GM23248 (cell line): ENCODE measurements around the gene SYT10. TPM values are rescaled to one million over a fixed set of nuclear protein-coding genes. Genes with fewer than 3 reads are reported as not detected.
"Not testable (repeated sequence)": the region's sequence is repeated elsewhere in the genome, so short reads cannot be mapped to it uniquely, and the experiment has no call there.

Experiments
- DNase-seq: peaks from one replicate; pipeline ENCODE4 v3.0.0-alpha.2; 2015
- H2AFZ ChIP-seq: fragments of 200-600 bp; sonication (generic); 2 replicates; pipeline ENCODE4 v1.6.1; 2016; ENCODE audit warnings: antibody characterized with exemption
- H3F3A ChIP-seq: fragments of 200-600 bp; sonication (generic); 2 replicates; pipeline ENCODE4 v1.6.1; 2016; ENCODE audit warnings: mild to moderate bottlenecking, antibody characterized with exemption, mixed run types; ENCODE audit not compliant: insufficient read depth
- H3K27ac ChIP-seq: fragments of 200-600 bp; sonication (generic); 2 replicates; pipeline ENCODE4 v1.5.1; 2016; ENCODE audit warnings: mild to moderate bottlenecking
- H3K27me3 ChIP-seq: fragments of 200-600 bp; sonication (generic); replicated peaks from 2 replicates; pipeline ENCODE4 v1.6.1; 2016; ENCODE audit warnings: mild to moderate bottlenecking; ENCODE audit not compliant: insufficient read depth
- H3K36me3 ChIP-seq: fragments of 200-600 bp; sonication (generic); 2 replicates; pipeline ENCODE4 v1.6.1; 2016; ENCODE audit warnings: low read depth, mild to moderate bottlenecking
- H3K4me1 ChIP-seq: fragments of 200-600 bp; sonication (generic); 2 replicates; pipeline ENCODE4 v1.6.1; 2016; ENCODE audit warnings: mild to moderate bottlenecking; ENCODE audit not compliant: insufficient read depth
- H3K4me2 ChIP-seq: fragments of 200-600 bp; sonication (generic); one replicate; pipeline ENCODE4 v1.6.1; 2016; ENCODE audit warnings: mild to moderate bottlenecking; ENCODE audit not compliant: unreplicated experiment
- H3K4me3 ChIP-seq: fragments of 200-600 bp; sonication (generic); 2 replicates; pipeline ENCODE4 v1.5.1; 2016; ENCODE audit warnings: mild to moderate bottlenecking
- H3K79me2 ChIP-seq: fragments of 200-600 bp; sonication (generic); 2 replicates; pipeline ENCODE4 v1.6.1; 2016; ENCODE audit warnings: mild to moderate bottlenecking; ENCODE audit not compliant: insufficient read depth
- H3K9ac ChIP-seq: fragments of 200-600 bp; sonication (generic); 2 replicates; pipeline ENCODE4 v1.6.1; 2016; ENCODE audit warnings: mild to moderate bottlenecking
- H3K9me2 ChIP-seq: fragments of 200-600 bp; sonication (generic); 2 replicates; pipeline ENCODE4 v1.6.1; 2016; ENCODE audit warnings: mixed run types, mild to moderate bottlenecking, moderate library complexity; ENCODE audit not compliant: insufficient read depth
- H3K9me3 ChIP-seq: fragments of 200-600 bp; sonication (generic); one replicate; pipeline ENCODE4 v1.6.1; 2017; ENCODE audit warnings: low read depth
- H4K20me1 ChIP-seq: fragments of 200-600 bp; sonication (generic); 2 replicates; pipeline ENCODE4 v1.6.0; 2016; ENCODE audit not compliant: insufficient read depth
- EZH2 ChIP-seq: fragments of 200-600 bp; sonication (generic); IDR thresholded peaks from 2 replicates; pipeline ENCODE4 v1.6.1; 2018; ENCODE audit warnings: antibody characterized with exemption, mild to moderate bottlenecking; ENCODE audit not compliant: insufficient read depth, poor library complexity, severe bottlenecking
- EZH2phosphoT487 ChIP-seq: fragments of 200-600 bp; sonication (generic); IDR thresholded peaks from 2 replicates; pipeline ENCODE4 v1.6.1; 2018; ENCODE audit warnings: antibody characterized with exemption, moderate library complexity, mild to moderate bottlenecking, low read depth; ENCODE audit not compliant: insufficient read depth
- WGBS, 2 experiments: methylation state at CpG; one replicate each; pipeline ENCODE4 v1.1.6; 2015 to 2017; ENCODE audit warnings: low lambda C conversion rate in 2 of 2, low coverage in 1 of 2; ENCODE audit errors: missing lambda C conversion rate in 2 of 2; 5-methylcytosine and 5-hydroxymethylcytosine counted together
- in situ Hi-C: fragments of 300-500 bp; cut with MboI; formaldehyde crosslinking; loops from 2 replicates; pipeline ENCODE4 v1.15.0; 2020
- polyA plus RNA-seq: library from polyadenylated mRNA; unstranded; fragments of >200 nt; fragmentation: Nextera tagmentation; extraction: Ambion mirVana; gene quantifications from 2 replicates; pipeline ENCODE4 v1.2.1, GENCODE V29; 2016
- total RNA-seq: library from RNA; depleted of rRNA; stranded (reverse); fragments of >200 nt; shearing (Covaris generic); gene quantifications from 2 replicates; pipeline ENCODE4 v1.2.3, GENCODE V29; 2014

The SYT10 gene
- total and polyA plus RNA-seq, 2 experiments from 2014 or later = not detected

- Histone ChIP-seq H3K9ac (no peak overlapping the region), H3K9me3 (no peaks in the 10 kb centered on the region), H3K79me2 (no peaks in the 10 kb centered on the region), H3K27ac (no peak overlapping the region), H3K27me3 (peaks cover 12% of the 10 kb centered on the region), H3F3A (no peaks in the 10 kb centered on the region), H3K4me1 (no peaks in the 10 kb centered on the region), H2AFZ (no peak overlapping the region), H3K36me3 (no peaks in the 10 kb centered on the region), H3K4me3 (no peak overlapping the region), H3K9me2 (no peaks in the 10 kb centered on the region), H3K4me2 (no peak overlapping the region), H4K20me1 (no peaks in the 10 kb centered on the region)
- peak; percentile 0 for DNase-seq
- in situ Hi-C loops = loop anchor here (25.0 kb wide), 1 partner anchor 671 kb away; the partner anchor contains the start of gene YARS2
- TF ChIP-seq EZH2phosphoT487 = no peak
Measured at GRCh38 chr12:33432992-33433391, 6.6 kb downstream of the SYT10 start.

DNA sequence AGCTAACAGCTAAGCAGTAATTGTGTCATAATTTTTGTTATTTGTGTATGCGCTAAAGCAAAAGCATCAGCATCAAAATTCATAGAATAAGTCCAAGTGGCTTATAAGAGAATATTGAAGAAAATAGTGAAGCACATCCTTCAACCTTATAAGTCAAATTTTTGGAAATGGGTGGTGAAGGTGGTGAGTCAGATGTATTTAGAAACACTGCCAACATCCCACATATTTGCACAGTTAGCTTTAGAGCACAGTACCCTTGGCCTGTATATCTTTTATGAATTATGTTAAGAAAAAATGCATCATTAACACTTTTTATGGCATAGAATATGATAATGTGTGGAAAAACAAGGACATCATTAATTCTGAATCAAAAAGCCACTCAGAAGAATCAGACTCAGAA lies 8.0 kb downstream of the SYT10 start:
- Histone ChIP-seq H4K20me1 (no peaks in the 10 kb centered on the region), H3K4me3 (no peak overlapping the region), H3K4me2 (no peak overlapping the region), H3K27ac (no peak overlapping the region), H3K4me1 (no peaks in the 10 kb centered on the region), H3K79me2 (no peaks in the 10 kb centered on the region), H3K27me3 (no peaks in the 10 kb centered on the region), H3K9me3 (peaks cover 2% of the 10 kb centered on the region), H3K9me2 (no peaks in the 10 kb centered on the region), H3K9ac (no peak overlapping the region), H3K36me3 (no peaks in the 10 kb centered on the region), H3F3A (no peaks in the 10 kb centered on the region), H2AFZ (no peak overlapping the region)
- DNase-seq = no peak
- in situ Hi-C loops = loop anchor here (25.0 kb wide), 1 partner anchor 669 kb away; the partner anchor contains the start of gene YARS2
- 75 to 83% methylated on average over 1 of the region's 1 CpG for WGBS, 2 experiments
- TF ChIP-seq EZH2phosphoT487 (no peak), EZH2 (no peak)

DNA sequence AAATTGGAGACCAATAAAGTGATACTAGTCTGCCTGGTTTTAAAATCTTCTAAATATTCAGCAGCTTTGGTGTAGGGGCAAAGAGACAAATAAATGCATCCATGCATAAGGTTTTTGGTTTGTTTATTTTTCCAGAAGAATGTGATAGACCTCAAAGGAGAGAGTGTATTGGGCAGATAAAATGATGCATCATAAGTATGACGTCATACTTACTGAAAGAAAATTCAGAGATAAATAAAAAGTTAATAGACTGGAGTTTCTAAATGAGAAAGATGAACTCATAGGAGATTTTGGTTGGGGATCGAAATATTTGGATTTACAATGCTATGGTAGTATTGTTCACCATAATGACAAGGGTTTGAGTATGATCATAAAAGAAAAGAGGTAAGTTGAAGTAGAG lies 10.2 kb downstream of the SYT10 start:
- no peaks in the 10 kb centered on the region for H3K27me3 ChIP-seq
- H3K27ac ChIP-seq = no peak overlapping the region
- no peak overlapping the region for H3K4me3 ChIP-seq
- H3K36me3 ChIP-seq = no peaks in the 10 kb centered on the region
- TF ChIP-seq EZH2phosphoT487 (no peak), EZH2 (no peak)
- DNase-seq = no peak
- H3F3A ChIP-seq = no peaks in the 10 kb centered on the region
- WGBS, 2 experiments = 5 to 17% methylated on average over 2 of the region's 2 CpGs
- in situ Hi-C loops = loop anchor here (25.0 kb wide), 1 partner anchor 667 kb away; the partner anchor contains the start of gene YARS2
- H3K9ac ChIP-seq = no peak overlapping the region
- H2AFZ ChIP-seq = no peak overlapping the region
- H4K20me1 ChIP-seq = no peaks in the 10 kb centered on the region
- no peaks in the 10 kb centered on the region for H3K79me2 ChIP-seq
- H3K9me2 ChIP-seq = no peaks in the 10 kb centered on the region
- H3K4me2 ChIP-seq = no peak overlapping the region
- no peaks in the 10 kb centered on the region for H3K4me1 ChIP-seq
- peaks cover 2% of the 10 kb centered on the region for H3K9me3 ChIP-seq

DNA sequence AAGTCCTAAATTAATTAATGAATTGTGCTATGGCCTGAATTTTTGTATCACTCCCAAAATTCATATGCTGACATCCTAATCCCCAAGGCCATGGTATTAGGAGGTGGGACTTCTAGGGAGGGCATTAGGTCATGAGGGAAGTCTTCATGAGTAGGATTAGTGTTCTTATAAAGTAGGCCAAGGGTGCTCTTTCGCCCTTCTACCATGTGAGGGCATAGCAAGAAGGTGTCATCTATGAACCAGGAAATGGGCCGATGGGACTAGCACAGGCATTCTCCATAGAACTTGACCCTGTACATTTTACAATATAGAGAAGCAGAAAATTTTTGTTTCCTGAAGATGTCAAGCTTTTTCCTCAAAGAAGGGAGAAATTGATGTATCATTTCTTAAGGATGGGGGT lies 12.5 kb downstream of the SYT10 start:
- Histone ChIP-seq H3K79me2 (no peaks in the 10 kb centered on the region), H3K4me2 (no peak overlapping the region), H3K9me2 (no peaks in the 10 kb centered on the region), H3F3A (no peaks in the 10 kb centered on the region), H3K27ac (no peak overlapping the region), H3K36me3 (no peaks in the 10 kb centered on the region), H3K27me3 (no peaks in the 10 kb centered on the region), H3K9me3 (peaks cover 2% of the 10 kb centered on the region), H2AFZ (no peak overlapping the region), H3K4me1 (no peaks in the 10 kb centered on the region), H3K9ac (no peak overlapping the region), H4K20me1 (no peaks in the 10 kb centered on the region), H3K4me3 (no peak overlapping the region)
- WGBS, 2 experiments = 16 to 21% methylated on average over 2 of the region's 2 CpGs
- no peak for DNase-seq
- TF ChIP-seq EZH2 (no peak), EZH2phosphoT487 (no peak)
- in situ Hi-C loops = loop anchor here (25.0 kb wide), 1 partner anchor 665 kb away; the partner anchor contains the start of gene YARS2

GRCh38 chr12:33423706-33424105 lies 15.9 kb downstream of the SYT10 start:
- H3K79me2 ChIP-seq = no peaks in the 10 kb centered on the region
- no peak overlapping the region for H3K27ac ChIP-seq
- H3K9ac ChIP-seq = no peak overlapping the region
- no peaks in the 10 kb centered on the region for H3K9me2 ChIP-seq
- no peaks in the 10 kb centered on the region for H3K27me3 ChIP-seq
- no peaks in the 10 kb centered on the region for H3K36me3 ChIP-seq
- H3K4me1 ChIP-seq = no peaks in the 10 kb centered on the region
- no peak overlapping the region for H2AFZ ChIP-seq
- no peak overlapping the region for H3K4me3 ChIP-seq
- WGBS, 2 experiments = 4 to 6% methylated on average over 1 of the region's 1 CpG
- H3K9me3 ChIP-seq = peaks cover 2% of the 10 kb centered on the region
- DNase-seq = no peak
- H3K4me2 ChIP-seq = no peak overlapping the region
- H3F3A ChIP-seq = no peaks in the 10 kb centered on the region
- in situ Hi-C loops = loop anchor here (25.0 kb wide), 1 partner anchor 111 kb away; no protein-coding TSS in a partner anchor
- TF ChIP-seq EZH2 (no peak), EZH2phosphoT487 (no peak)
- no peaks in the 10 kb centered on the region for H4K20me1 ChIP-seq

GRCh38 chr12:33412410-33412809 lies 27.2 kb downstream of the SYT10 start:
- not testable (repeated sequence) for H2AFZ ChIP-seq, H3K9me2 ChIP-seq, H3K36me3 ChIP-seq, H3K4me1 ChIP-seq, H3K27ac ChIP-seq, H3K9ac ChIP-seq, H4K20me1 ChIP-seq, H3K4me3 ChIP-seq, H3K27me3 ChIP-seq, H3K9me3 ChIP-seq, H3K4me2 ChIP-seq, DNase-seq, H3F3A ChIP-seq, H3K79me2 ChIP-seq
- 22 to 30% methylated on average over 6 of the region's 6 CpGs for WGBS, 2 experiments
- in situ Hi-C loops = loop anchor here (25.0 kb wide), 1 partner anchor 100 kb away; no protein-coding TSS in a partner anchor
